Measurements from ENCODE around the gene C6orf141. TPM values are rescaled to one million over a fixed set of nuclear protein-coding genes. Genes with fewer than 3 reads are reported as not detected.

C6orf141 gene
- total RNA-seq, 1 donor from 2014 or later: 0.41 TPM

DNA sequence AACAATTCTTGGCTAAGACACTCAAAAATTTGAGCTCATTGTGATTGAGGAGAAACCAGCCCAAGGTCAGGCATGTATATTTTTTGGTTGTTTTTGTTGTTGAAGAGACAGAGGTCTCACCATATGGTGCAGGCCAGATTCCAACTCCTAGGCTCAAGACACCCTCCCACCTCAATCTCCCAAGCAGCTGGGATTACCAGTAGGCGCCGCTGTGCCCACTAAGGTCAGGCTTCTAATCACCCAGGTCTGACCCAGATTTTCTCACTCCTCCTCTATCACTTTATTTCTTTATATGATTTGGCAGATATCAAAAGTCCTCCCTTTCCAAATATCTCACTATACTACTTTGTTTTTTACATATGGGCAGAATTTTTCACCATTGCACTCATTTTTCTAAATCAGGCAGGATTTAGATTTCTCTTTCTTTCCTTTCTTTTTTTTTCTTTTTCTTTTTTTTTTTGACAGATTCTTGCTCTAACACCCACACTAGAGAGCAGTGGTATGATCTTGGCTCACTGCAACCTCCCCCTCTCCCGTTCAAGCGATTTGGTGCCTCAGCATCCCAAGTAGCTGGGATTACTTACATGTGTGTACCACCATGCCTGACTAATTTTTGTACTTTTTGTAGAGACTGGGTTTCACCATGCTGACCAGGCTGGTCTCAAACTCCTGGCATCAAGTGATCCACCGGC, 1.7 kb upstream of the C6orf141 start:
- no peak overlapping the region for H3K4me3 ChIP-seq
- H3K27ac ChIP-seq (replicated peaks): no peak overlapping the region
- DNase-seq: no peak
- H3K4me1 ChIP-seq: peaks cover 23% of the 10 kb centered on the region
- H3K36me3 ChIP-seq: no peaks in the 10 kb centered on the region
- intact Hi-C loops (cut with micrococcal nuclease): no loop called here
- no peaks in the 10 kb centered on the region for H3K9me3 ChIP-seq (replicated peaks)
- no peak for TF ChIP-seq CTCF (IDR thresholded peaks at IDR 0.05; ENCODE audit: borderline replicate concordance)
- H3K27me3 ChIP-seq (ENCODE audit: low read depth): peaks cover 49% of the 10 kb centered on the region

DNA sequence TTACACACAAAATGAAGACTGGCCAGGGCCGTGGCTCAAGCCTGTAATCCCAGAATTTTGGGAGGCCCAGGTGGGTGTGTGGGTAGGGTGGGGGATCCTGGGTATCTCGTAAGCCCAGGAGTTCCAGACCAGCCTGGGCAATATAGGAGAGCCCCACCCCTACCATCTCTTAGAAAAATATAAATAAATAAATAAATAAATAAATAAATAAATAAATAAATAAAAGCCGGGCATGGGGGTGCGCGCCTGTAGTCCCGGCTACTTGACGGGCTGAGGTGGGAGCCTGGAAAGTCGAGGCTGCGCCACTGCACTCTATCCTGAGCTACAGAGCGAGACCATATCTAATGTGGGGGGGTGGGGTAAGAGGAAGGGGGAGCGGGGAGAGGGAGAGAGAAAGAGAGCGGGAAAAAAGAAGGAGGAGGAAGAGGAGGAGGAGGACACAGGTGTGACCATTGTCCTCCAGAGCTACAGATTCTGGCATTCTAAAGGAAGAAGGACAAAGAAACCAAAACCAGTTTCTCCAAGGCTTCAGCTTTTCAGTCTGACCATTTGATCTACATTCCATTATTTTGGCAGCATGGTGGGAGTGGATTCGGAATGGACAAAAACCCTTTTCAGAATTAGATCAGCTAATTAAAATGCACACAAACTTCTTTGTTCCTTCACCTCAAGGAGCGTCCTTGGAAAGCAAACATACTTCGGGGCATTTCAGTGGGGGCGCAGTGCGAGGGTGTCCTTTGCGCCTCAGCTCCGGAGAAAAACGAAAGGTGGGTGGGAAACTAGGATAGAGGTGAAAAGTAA, 577 bp upstream of the C6orf141 start:
- H3K27ac ChIP-seq (replicated peaks): no peak overlapping the region
- intact Hi-C loops (cut with micrococcal nuclease): no loop called here
- no peaks in the 10 kb centered on the region for H3K9me3 ChIP-seq (replicated peaks)
- H3K4me1 ChIP-seq: peaks cover 23% of the 10 kb centered on the region
- no peaks in the 10 kb centered on the region for H3K36me3 ChIP-seq
- H3K4me3 ChIP-seq: peak overlapping the region; percentile 65
- TF ChIP-seq CTCF (IDR thresholded peaks at IDR 0.05; ENCODE audit: borderline replicate concordance): no peak
- no peak for DNase-seq
- H3K27me3 ChIP-seq (ENCODE audit: low read depth): peaks cover 49% of the 10 kb centered on the region

DNA sequence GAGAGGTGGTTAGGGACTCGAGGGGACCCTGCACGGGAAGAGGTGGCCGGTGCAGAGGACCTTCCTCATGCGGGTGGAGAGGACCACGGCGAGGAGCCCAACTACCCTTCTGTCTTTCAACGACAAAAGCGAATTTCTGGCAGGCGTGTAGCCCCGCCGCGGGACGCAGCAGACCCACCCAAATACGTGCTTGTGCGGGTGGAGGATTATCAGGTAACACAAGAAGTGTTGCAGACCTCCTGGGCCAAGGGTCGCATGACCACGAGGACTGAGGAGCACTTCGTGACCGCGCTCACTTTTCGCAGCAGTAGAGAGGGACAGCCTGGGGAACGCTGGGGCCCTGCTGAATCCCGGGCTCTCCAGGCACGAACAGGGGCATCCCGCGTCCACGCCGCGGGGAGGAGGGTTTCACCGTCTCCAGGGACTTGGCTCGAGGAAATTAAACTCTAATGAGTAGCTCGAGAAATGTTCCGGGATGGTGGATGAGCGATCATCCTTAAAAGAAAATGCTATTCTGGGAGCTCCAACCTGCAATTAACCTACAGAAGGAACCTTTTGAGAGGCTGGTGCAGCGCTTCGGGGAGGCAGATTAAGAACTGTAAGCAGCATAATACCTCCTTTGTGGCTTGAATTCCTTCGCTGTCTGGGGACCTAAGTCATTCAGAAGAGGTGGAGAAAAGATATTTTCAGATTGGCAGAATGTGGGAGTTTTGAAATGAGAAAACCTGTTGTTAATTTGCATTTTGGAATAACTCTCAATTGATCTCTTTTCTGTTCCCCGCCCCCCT, 804 bp downstream of the C6orf141 start:
- H3K36me3 ChIP-seq: no peaks in the 10 kb centered on the region
- no peak overlapping the region for H3K27ac ChIP-seq (replicated peaks)
- TF ChIP-seq CTCF (IDR thresholded peaks at IDR 0.05; ENCODE audit: borderline replicate concordance): no peak
- intact Hi-C loops (cut with micrococcal nuclease): no loop called here
- peaks cover 49% of the 10 kb centered on the region for H3K27me3 ChIP-seq (ENCODE audit: low read depth)
- peaks cover 23% of the 10 kb centered on the region for H3K4me1 ChIP-seq
- DNase-seq: no peak
- peak overlapping the region; percentile 65 for H3K4me3 ChIP-seq
- H3K9me3 ChIP-seq (replicated peaks): no peaks in the 10 kb centered on the region

DNA sequence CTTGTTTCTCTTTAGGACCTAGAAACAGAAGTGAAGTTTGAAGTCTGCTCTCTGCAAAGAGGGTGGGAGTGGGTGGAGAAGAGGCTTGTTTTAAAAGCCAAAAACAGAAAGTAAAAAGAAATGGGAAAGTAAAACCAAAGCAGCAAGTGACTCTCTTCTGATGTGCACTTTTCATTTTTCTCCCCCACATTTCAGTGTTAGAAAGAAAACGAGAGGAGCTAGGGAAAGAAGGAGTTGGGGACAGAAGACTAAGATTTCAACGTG, 1.3 kb downstream of the C6orf141 start:
- Histone ChIP-seq H3K27me3 (ENCODE audit: low read depth) (peaks cover 49% of the 10 kb centered on the region), H3K9me3 (replicated peaks) (no peaks in the 10 kb centered on the region), H3K36me3 (no peaks in the 10 kb centered on the region), H3K27ac (replicated peaks) (no peak overlapping the region), H3K4me1 (peaks cover 23% of the 10 kb centered on the region), H3K4me3 (peak overlapping the region; percentile 65)
- intact Hi-C loops (cut with micrococcal nuclease): no loop called here
- no peak for DNase-seq
- TF ChIP-seq CTCF (IDR thresholded peaks at IDR 0.05; ENCODE audit: borderline replicate concordance): no peak

- H3K4me3 ChIP-seq: no peak overlapping the region
- intact Hi-C loops (cut with micrococcal nuclease): no loop called here
Measured at GRCh38 chr6:49552596-49552995, 2.1 kb downstream of the C6orf141 start.

More at GRCh38 chr6:49552596-49552995, 2.1 kb downstream of the C6orf141 start:
- Histone ChIP-seq H3K36me3 (no peaks in the 10 kb centered on the region), H3K4me1 (peaks cover 23% of the 10 kb centered on the region), H3K9me3 (replicated peaks) (no peaks in the 10 kb centered on the region), H3K27ac (replicated peaks) (no peak overlapping the region), H3K27me3 (ENCODE audit: low read depth) (peaks cover 49% of the 10 kb centered on the region)
- no peak for TF ChIP-seq CTCF (IDR thresholded peaks at IDR 0.05; ENCODE audit: borderline replicate concordance)
- DNase-seq: no peak
